Cardiac muscle cell (in vitro differentiated cells and primary cell): ENCODE measurements around the gene TULP3. TPM values are rescaled to one million over a fixed set of nuclear protein-coding genes. Genes with fewer than 3 reads are reported as not detected.
"Not testable (repeated sequence)": the region's sequence is repeated elsewhere in the genome, so short reads cannot be mapped to it uniquely, and the experiment has no call there.

Experiments
- DNase-seq, 2 donors: peaks; one replicate each; pipeline versions ENCODE4 v3.0.0 to v3.0.0-alpha.2; 2010 to 2017; ENCODE audit warnings: low read depth in 1 of 2, low spot score in 1 of 2
- H3K27ac ChIP-seq: fragments of 200-600 bp; sonication (generic); 2 replicates; pipeline ENCODE4 v1.5.1; 2016
- H3K27me3 ChIP-seq: fragments of 200-600 bp; sonication (generic); 2 replicates; pipeline ENCODE4 v1.6.0; 2016; ENCODE audit warnings: control low read depth
- H3K36me3 ChIP-seq: fragments of 200-600 bp; sonication (generic); 2 replicates; pipeline ENCODE4 v1.5.1; 2016; ENCODE audit warnings: control low read depth
- H3K4me1 ChIP-seq: fragments of 200-600 bp; sonication (generic); 2 replicates; pipeline ENCODE4 v1.8.1; 2017; ENCODE audit warnings: low read depth, mild to moderate bottlenecking, mixed run types
- H3K4me3 ChIP-seq: fragments of 200-600 bp; sonication (generic); 2 replicates; pipeline ENCODE4 v1.5.1; 2016; ENCODE audit warnings: mild to moderate bottlenecking
- H3K9me3 ChIP-seq: fragments of 200-600 bp; sonication (generic); 2 replicates; pipeline ENCODE4 v1.5.1; 2017; ENCODE audit warnings: low read depth, mild to moderate bottlenecking, control low read depth
- polyA plus RNA-seq: library from polyadenylated mRNA; unstranded; fragments of >200 nt; fragmentation: Nextera tagmentation; extraction: Ambion mirVana; gene quantifications from 2 replicates; pipeline ENCODE4 v1.2.1, GENCODE V29; 2016
- total RNA-seq: library from RNA; depleted of rRNA; stranded (reverse); fragments of >200 nt; gene quantifications from 2 replicates; pipeline ENCODE4 v1.2.3, GENCODE V29; 2016
- TF ChIP-seq, protein P1 (sequence below): IDR thresholded peaks from 2 replicates; pipeline ENCODE4 v1.5.1; 2012; ENCODE audit warnings: low read depth, mild to moderate bottlenecking, low read length

The TULP3 gene
- total and polyA plus RNA-seq, 2 experiments from 2014 or later: 19.5 to 30.4 TPM

DNA sequence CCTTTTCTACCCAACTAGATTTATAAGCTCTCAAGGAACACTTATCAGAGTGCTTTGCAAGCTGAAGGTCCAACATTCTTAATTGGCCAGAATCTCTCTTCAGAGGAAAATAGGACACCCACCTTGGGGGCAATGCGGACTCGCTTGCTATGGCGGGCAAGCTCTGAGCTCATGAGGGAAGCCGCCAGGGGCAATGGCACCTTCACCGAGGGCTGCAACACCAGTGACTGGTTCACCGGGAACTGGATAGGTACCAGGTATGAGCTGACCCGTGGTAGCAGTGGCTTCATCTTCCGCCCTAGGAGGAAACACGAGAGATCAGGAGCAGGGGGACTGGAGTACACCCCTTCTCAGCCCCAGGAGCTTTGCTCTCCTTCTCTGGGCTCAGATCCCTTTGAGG is 26.5 kb upstream of the TULP3 start:
- no peaks in the 10 kb centered on the region for H3K4me1 ChIP-seq
- TF ChIP-seq, protein P1, sequence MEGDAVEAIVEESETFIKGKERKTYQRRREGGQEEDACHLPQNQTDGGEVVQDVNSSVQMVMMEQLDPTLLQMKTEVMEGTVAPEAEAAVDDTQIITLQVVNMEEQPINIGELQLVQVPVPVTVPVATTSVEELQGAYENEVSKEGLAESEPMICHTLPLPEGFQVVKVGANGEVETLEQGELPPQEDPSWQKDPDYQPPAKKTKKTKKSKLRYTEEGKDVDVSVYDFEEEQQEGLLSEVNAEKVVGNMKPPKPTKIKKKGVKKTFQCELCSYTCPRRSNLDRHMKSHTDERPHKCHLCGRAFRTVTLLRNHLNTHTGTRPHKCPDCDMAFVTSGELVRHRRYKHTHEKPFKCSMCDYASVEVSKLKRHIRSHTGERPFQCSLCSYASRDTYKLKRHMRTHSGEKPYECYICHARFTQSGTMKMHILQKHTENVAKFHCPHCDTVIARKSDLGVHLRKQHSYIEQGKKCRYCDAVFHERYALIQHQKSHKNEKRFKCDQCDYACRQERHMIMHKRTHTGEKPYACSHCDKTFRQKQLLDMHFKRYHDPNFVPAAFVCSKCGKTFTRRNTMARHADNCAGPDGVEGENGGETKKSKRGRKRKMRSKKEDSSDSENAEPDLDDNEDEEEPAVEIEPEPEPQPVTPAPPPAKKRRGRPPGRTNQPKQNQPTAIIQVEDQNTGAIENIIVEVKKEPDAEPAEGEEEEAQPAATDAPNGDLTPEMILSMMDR: no peak
- no peaks in the 10 kb centered on the region for H3K27me3 ChIP-seq
- H3K4me3 ChIP-seq: no peak overlapping the region
- DNase-seq: no peak
- H3K9me3 ChIP-seq: no peaks in the 10 kb centered on the region
- no peak overlapping the region for H3K27ac ChIP-seq
- H3K36me3 ChIP-seq: no peaks in the 10 kb centered on the region

DNA sequence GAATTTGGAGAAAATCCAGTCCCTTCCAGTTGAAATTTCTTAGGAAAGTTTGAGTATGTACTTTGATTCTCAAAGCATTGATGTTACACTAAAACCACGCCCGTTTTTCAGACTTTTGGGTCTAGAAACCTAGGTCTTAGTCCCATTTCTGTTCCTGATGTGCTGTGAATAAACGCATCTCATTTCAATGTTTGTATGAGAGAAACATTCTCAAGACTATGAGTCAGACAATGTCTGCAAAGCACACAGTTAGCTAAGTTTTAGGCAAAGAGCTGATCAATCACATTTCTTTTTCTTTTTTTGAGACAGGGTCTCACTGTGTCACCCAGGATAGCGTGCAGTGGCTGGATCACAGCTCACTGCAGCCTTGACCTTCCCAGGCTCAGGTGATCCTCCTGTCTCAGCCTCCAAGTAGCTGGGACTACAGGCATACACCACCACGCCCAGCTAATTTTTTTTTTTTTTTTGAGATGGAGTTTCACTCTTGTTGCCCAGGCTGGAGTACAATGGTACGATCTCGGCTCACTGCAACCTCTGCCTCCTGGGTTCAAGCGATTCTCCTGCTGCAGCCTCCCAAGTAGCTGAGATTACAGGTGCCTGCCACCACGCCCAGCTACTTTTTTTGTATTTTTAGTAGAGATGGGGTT is 21.6 kb upstream of the TULP3 start:
- not testable (repeated sequence) for H3K4me1 ChIP-seq, H3K4me3 ChIP-seq, DNase-seq, H3K27ac ChIP-seq, H3K36me3 ChIP-seq, H3K9me3 ChIP-seq, H3K27me3 ChIP-seq

DNA sequence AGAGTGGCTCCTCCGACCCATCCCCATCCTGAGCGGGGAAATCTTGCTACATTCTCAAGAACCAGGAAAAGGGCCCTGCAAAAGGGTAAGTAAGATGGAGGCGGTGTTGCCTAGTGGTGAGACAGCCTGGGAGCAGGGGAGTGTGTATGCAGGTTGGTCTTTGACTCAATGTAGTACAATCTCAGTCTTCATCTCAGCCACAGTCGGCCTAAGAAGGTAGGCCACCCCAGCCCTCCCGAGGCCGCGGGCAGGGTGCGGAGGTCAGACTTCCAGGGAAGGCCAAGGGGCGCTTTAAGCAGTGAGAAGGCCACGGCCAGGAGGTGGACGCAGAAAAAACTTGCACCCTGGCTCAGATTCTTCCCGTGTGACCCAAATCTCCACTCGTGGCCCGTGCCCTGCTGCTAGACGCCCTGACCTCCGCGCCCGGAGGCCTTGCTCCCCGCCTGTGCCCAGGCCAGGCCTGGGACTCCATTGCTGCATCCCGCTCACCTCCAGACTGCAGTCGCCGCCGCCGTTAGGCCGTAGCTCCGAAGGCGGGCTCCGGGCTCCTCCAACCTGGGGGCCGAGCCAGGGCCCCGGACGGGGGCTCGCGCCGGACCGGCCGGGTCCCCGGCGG is 14.2 kb upstream of the TULP3 start:
- H3K27ac ChIP-seq: peak overlapping the region; percentile 49
- H3K9me3 ChIP-seq: no peaks in the 10 kb centered on the region
- TF ChIP-seq, protein P1: no peak
- H3K27me3 ChIP-seq: no peaks in the 10 kb centered on the region
- peak in 1 of 2 donors; percentile 18 for DNase-seq
- peaks cover 8% of the 10 kb centered on the region for H3K4me1 ChIP-seq
- H3K4me3 ChIP-seq: peak overlapping the region; percentile 54
- no peaks in the 10 kb centered on the region for H3K36me3 ChIP-seq

DNA sequence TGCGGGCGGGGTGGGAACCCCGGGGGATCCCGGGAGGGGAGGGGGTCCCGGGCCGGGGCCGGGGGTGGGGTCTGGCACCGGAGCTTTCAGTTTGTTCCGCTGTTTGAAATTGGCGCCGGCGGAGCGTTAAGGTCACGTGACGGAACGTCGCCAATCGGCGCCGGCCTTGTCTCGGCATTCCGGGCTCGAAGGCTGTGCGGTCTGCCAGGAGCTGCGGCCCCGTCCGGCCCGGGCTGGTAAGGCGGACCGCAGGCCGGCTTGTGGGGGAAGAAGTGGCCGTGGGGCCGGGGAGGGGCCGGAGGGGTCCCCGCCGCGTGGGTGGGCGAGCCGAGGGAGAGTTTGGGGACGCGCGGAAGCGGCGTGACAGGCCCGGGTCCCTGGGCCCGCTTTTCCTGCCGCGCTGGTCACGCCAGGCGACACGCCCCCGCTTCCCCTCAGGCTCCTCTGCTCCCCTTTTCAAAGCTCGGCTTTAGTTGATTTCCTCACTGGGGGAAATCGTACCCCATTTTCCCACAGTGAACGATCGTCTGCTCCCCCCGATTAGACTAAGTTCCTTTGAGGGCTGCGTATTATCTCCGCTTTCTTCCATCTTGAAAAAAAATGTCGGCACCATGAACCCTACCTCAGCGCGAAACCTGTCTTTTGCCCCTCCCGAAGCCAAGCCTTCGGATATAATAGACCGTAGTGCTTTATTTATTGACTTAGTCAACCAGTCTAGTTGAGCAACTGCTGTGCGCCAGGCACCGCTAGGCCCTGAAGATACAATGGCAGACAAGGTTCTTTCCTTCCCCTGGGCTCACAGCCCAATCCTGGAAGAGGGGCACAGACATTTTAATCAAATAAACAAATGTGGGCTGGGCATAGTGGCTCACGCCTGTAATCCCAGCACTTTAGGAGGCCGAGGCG is 13.4 kb upstream of the TULP3 start, which contains the start of the genes FOXM1 and RHNO1:
Gene FOXM1 (minus strand): TSS at position 128 of the 906 bp plus-strand sequence. CDS start 2,696 bp downstream, outside the sequence.
Gene RHNO1 (plus strand): TSS at position 177 of the 906 bp plus-strand sequence. CDS start 8,144 bp downstream, outside the sequence.
- peak; percentile 92 for DNase-seq
- no peaks in the 10 kb centered on the region for H3K27me3 ChIP-seq
- no peaks in the 10 kb centered on the region for H3K9me3 ChIP-seq
- peak within 1 kb of the TSS; percentile 49 for H3K27ac ChIP-seq
- TF ChIP-seq, protein P1: peak; percentile 13
- peak within 1 kb of the TSS; percentile 54 for H3K4me3 ChIP-seq
- H3K4me1 ChIP-seq: peaks cover 8% of the 10 kb centered on the region
- no peaks in the 10 kb centered on the region for H3K36me3 ChIP-seq

DNA sequence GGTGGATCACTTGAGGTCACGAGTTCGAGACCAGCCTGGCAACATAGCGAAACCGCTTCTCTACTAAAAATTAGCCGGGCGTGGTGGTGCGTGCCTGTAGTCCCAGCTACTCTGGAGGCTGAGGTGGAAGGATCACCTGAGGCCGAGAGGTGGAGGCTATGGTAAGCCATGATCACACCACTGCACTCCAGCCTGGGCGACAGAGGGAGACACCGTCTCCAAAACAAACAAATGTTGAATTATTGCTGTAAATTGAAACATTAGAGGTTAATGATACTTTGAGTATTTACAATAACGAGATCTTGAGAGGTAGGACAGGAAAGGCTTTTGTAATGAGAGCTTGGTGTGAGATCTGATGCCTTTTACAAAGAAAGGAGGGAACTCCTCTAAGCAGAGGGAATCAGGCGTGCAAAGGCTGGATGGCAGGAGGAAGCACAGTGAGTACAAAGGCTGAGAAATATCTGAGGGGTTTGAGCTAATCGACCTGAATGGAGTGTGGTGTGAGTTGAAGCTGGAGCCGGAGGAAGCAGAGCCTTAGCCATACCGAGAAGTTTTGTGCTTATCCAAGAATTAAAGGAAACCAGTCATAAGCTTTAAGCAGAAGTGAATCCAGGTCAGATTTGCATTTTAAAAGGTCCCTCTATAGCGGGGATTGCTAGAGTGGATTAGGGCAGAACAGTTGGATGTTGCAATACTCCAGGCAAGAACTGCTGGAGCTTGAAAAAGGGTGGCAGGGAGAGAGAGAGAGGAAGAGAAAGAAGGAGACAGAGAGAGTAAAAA is 12.5 kb upstream of the TULP3 start:
- H3K27ac ChIP-seq: no peak overlapping the region
- no peaks in the 10 kb centered on the region for H3K9me3 ChIP-seq
- no peaks in the 10 kb centered on the region for H3K36me3 ChIP-seq
- TF ChIP-seq, protein P1: no peak
- DNase-seq: peak in 1 of 2 donors; percentile 76
- H3K27me3 ChIP-seq: no peaks in the 10 kb centered on the region
- peaks cover 8% of the 10 kb centered on the region for H3K4me1 ChIP-seq
- peak overlapping the region; percentile 54 for H3K4me3 ChIP-seq
